Esophagus muscularis mucosa (tissue), 4 donors: Measurements from ENCODE around the gene MAN1A1. TPM values are rescaled to one million over a fixed set of nuclear protein-coding genes. Genes with fewer than 3 reads are reported as not detected.

Source experiments
- DNase-seq: peaks from one replicate; pipeline ENCODE4 v3.0.0-alpha.2; 2017; ENCODE audit errors: extremely low spot score
- H3K27ac ChIP-seq, 4 donors: fragments of 200-600 bp; sonication (generic); replicated peaks in 1 of 4; 1 replicate in 3 of 4; 2 replicates in 1 of 4; pipeline ENCODE4 v1.5.1; 2016 to 2019; ENCODE audit warnings: mild to moderate bottlenecking in 1 of 4
- H3K27me3 ChIP-seq, 4 donors: fragments of 200-600 bp; sonication (generic); one replicate each; pipeline versions ENCODE4 v1.5.1 to v1.6.0; 2016 to 2019
- H3K36me3 ChIP-seq, 4 donors: fragments of 200-600 bp; sonication (generic); one replicate each; pipeline ENCODE4 v1.5.1; 2016 to 2019
- H3K4me1 ChIP-seq, 4 donors: fragments of 200-600 bp; sonication (generic); one replicate each; pipeline ENCODE4 v1.5.1; 2016 to 2019
- H3K4me3 ChIP-seq, 4 donors: fragments of 200-600 bp; sonication (generic); 1 replicate in 2 of 4; 2 replicates in 2 of 4; pipeline ENCODE4 v1.5.1; 2016 to 2019; ENCODE audit warnings: mild to moderate bottlenecking in 4 of 4, moderate library complexity in 1 of 4
- H3K9me3 ChIP-seq, 4 donors: fragments of 200-600 bp; sonication (generic); 1 replicate in 3 of 4; 2 replicates in 1 of 4; pipeline ENCODE4 v1.5.1; 2016 to 2019
- EP300 ChIP-seq: sonication (generic); formaldehyde crosslinking; IDR thresholded peaks from one replicate; pipeline ENCODE4 v1.6.1; 2017; ENCODE audit warnings: antibody characterized with exemption
- POLR2A ChIP-seq: fragments of 450-650 bp; IDR thresholded peaks from one replicate; pipeline ENCODE4 v1.6.1; 2017; ENCODE audit warnings: antibody characterized with exemption, moderate library complexity, mild to moderate bottlenecking, low read depth
- POLR2AphosphoS5 ChIP-seq, 2 donors: sonication (generic); formaldehyde crosslinking; IDR thresholded peaks; one replicate each; pipeline ENCODE4 v1.6.1; 2017; ENCODE audit warnings: antibody characterized with exemption in 2 of 2
- WGBS: methylation state at CpG from one replicate; pipeline ENCODE4 v1.1.5; 2018; 5-methylcytosine and 5-hydroxymethylcytosine counted together
- intact Hi-C: fragments of 100-400 bp; cut with DNase I; formaldehyde crosslinking; loops from one replicate; pipeline ENCODE4 v1.15.1; 2023
- total RNA-seq, 4 donors: library from RNA; depleted of rRNA; stranded (reverse); fragments of >200 nt; gene quantifications; one replicate each; pipeline versions ENCODE4 v1.1.0 to v1.2.1, GENCODE V29; 2016
- TF ChIP-seq, protein P1 (sequence below), 3 experiments: fragments of 200-600 bp in 2 of 3; fragments of 450-650 bp in 1 of 3; sonication (generic) in 2 of 3; IDR thresholded peaks; one replicate each; pipeline ENCODE4 v1.5.1; 2017 to 2019; ENCODE audit warnings: antibody characterized with exemption in 3 of 3, mild to moderate bottlenecking in 2 of 3, moderate library complexity in 1 of 3

The MAN1A1 gene
- total RNA-seq, 4 donors from 2014 or later: 79.4 to 125 (median 101) TPM

DNA sequence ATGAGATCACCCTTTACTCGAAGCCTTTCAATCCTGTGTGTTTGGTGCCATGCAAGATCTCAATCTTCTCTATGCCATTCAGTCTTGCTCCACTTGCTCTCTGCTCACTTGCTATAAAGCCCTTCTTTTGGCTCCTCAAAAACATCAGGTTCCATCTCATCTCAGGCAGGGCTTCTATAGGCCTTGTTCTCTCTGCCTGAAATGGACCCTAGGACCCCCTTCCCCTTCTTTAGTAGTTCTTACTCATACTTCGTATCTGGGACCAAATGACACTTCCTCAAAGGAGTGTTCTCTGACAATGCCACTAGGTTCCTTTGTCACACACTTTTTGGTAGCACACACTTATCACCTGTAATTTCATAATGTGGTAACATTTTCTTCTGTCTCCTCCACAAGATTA, 154.4 kb downstream of the MAN1A1 start:
- Histone ChIP-seq H3K27ac (no peak overlapping the region), H3K36me3 (peaks cover 0 to 51% (median 19%) of the 10 kb centered on the region in 4 donors), H3K9me3 (no peaks in the 10 kb centered on the region), H3K27me3 (no peaks in the 10 kb centered on the region), H3K4me3 (no peak overlapping the region), H3K4me1 (peaks cover 0 to 17% (median 8%) of the 10 kb centered on the region in 4 donors)
- WGBS: 96% methylated on average over 2 of the region's 2 CpGs
- intact Hi-C loops: no loop called here
- no peak for TF ChIP-seq POLR2A
- no peak for DNase-seq

GRCh38 chr6:119193707-119194106, 155.9 kb downstream of the MAN1A1 start:
- Histone ChIP-seq H3K27me3 (no peaks in the 10 kb centered on the region), H3K4me1 (peaks cover 0 to 17% (median 8%) of the 10 kb centered on the region in 4 donors), H3K27ac (no peak overlapping the region), H3K4me3 (no peak overlapping the region), H3K36me3 (peaks cover 0 to 52% (median 23%) of the 10 kb centered on the region in 4 donors), H3K9me3 (no peaks in the 10 kb centered on the region)
- no peak for DNase-seq
- intact Hi-C loops: no loop called here
- TF ChIP-seq POLR2AphosphoS5 (IDR thresholded peaks at IDR 0.05) (no peak), EP300 (no peak), POLR2A (no peak)
- TF ChIP-seq, protein P1, sequence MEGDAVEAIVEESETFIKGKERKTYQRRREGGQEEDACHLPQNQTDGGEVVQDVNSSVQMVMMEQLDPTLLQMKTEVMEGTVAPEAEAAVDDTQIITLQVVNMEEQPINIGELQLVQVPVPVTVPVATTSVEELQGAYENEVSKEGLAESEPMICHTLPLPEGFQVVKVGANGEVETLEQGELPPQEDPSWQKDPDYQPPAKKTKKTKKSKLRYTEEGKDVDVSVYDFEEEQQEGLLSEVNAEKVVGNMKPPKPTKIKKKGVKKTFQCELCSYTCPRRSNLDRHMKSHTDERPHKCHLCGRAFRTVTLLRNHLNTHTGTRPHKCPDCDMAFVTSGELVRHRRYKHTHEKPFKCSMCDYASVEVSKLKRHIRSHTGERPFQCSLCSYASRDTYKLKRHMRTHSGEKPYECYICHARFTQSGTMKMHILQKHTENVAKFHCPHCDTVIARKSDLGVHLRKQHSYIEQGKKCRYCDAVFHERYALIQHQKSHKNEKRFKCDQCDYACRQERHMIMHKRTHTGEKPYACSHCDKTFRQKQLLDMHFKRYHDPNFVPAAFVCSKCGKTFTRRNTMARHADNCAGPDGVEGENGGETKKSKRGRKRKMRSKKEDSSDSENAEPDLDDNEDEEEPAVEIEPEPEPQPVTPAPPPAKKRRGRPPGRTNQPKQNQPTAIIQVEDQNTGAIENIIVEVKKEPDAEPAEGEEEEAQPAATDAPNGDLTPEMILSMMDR (IDR thresholded peaks at IDR 0.05): no peak

- DNase-seq: no peak
- Histone ChIP-seq H3K9me3 (no peaks in the 10 kb centered on the region), H3K27ac (no peak overlapping the region), H3K36me3 (peaks cover 0 to 54% (median 21%) of the 10 kb centered on the region in 4 donors), H3K4me1 (peaks cover 0 to 17% (median 8%) of the 10 kb centered on the region in 4 donors), H3K4me3 (no peak overlapping the region), H3K27me3 (no peaks in the 10 kb centered on the region)
- 84% methylated on average over 3 of the region's 3 CpGs for WGBS
- intact Hi-C loops: no loop called here
- TF ChIP-seq POLR2A: no peak
- no peak for TF ChIP-seq POLR2AphosphoS5 (IDR thresholded peaks at IDR 0.05)
- TF ChIP-seq, protein P1 (IDR thresholded peaks at IDR 0.05): no peak
- no peak for TF ChIP-seq EP300
Measured at GRCh38 chr6:119192200-119192599, 157.4 kb downstream of the MAN1A1 start.

GRCh38 chr6:119190176-119190575, 159.4 kb downstream of the MAN1A1 start:
- DNase-seq: no peak
- no peaks in the 10 kb centered on the region for H3K27me3 ChIP-seq
- H3K27ac ChIP-seq: no peak overlapping the region
- H3K4me1 ChIP-seq: no peaks in the 10 kb centered on the region
- peaks cover 0 to 57% (median 21%) of the 10 kb centered on the region in 4 donors for H3K36me3 ChIP-seq
- H3K9me3 ChIP-seq: no peaks in the 10 kb centered on the region
- H3K4me3 ChIP-seq: no peak overlapping the region
- intact Hi-C loops: no loop called here
- WGBS: 100% methylated on average over 1 of the region's 1 CpG
- TF ChIP-seq POLR2A (no peak), POLR2AphosphoS5 (IDR thresholded peaks at IDR 0.05) (no peak), EP300 (no peak)
- TF ChIP-seq, protein P1 (IDR thresholded peaks at IDR 0.05): no peak

DNA sequence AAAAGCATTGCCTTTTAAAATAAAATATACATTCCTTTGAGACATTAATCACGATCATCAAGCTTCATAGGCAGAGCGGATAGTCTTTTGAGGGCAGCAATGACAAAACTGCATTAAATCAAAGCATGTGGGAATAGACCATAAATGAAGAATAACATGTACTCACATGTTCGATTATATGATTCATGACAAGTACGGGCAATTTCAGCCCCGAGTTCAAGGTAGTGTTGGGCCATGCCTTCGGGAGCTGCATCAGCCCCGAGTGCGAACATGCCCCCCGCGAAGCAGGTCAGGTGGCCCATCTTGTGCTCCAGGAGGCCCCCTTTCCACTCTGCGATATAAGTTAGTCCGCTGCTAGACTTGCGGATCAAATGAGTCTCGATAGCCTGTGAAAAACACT, 160.1 kb downstream of the MAN1A1 start:
- Histone ChIP-seq H3K36me3 (peaks cover 0 to 62% (median 22%) of the 10 kb centered on the region in 4 donors), H3K27me3 (no peaks in the 10 kb centered on the region), H3K9me3 (no peaks in the 10 kb centered on the region), H3K27ac (no peak overlapping the region), H3K4me3 (no peak overlapping the region), H3K4me1 (no peaks in the 10 kb centered on the region)
- no peak for DNase-seq
- intact Hi-C loops: no loop called here
- no peak for TF ChIP-seq EP300
- no peak for TF ChIP-seq POLR2A
- no peak for TF ChIP-seq POLR2AphosphoS5 (IDR thresholded peaks at IDR 0.05)
- TF ChIP-seq, protein P1 (IDR thresholded peaks at IDR 0.05): no peak
- 89% methylated on average over 14 of the region's 14 CpGs for WGBS
